Stimulated activated CD4-positive, alpha-beta T cell treated with anti-CD3 and anti-CD28 coated beads, Interleukin-4, amount 100 ng/mL, for 48 hours (primary cell): ENCODE data around the gene VANGL1.

Experiments used
- DNase-seq, 2 donors: peaks; one replicate each; pipeline ENCODE4 v3.0.0-alpha.2; 2020; ENCODE audit warnings: low read depth in 2 of 2

Gene VANGL1

DNA sequence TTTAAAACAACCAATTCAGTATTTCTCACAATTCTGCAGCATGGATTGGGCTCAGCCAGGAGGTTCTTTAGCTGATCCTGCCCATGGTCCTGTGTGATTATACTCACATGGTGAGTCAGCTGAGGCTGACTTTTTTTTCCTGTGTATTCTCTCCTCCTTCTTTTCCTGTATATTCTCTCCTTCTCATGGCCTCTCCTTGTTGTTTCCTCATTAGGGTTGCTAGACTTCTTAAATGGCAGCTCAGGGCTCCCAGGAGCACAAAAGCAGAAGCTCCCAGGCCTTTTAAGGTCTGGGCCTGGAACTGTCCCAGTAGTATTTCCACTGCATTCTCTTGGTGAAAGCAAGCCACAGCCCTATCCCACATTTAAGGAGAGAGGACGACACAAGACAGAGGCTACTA is 26.8 kb downstream of the VANGL1 start:
- no peak for DNase-seq

DNA sequence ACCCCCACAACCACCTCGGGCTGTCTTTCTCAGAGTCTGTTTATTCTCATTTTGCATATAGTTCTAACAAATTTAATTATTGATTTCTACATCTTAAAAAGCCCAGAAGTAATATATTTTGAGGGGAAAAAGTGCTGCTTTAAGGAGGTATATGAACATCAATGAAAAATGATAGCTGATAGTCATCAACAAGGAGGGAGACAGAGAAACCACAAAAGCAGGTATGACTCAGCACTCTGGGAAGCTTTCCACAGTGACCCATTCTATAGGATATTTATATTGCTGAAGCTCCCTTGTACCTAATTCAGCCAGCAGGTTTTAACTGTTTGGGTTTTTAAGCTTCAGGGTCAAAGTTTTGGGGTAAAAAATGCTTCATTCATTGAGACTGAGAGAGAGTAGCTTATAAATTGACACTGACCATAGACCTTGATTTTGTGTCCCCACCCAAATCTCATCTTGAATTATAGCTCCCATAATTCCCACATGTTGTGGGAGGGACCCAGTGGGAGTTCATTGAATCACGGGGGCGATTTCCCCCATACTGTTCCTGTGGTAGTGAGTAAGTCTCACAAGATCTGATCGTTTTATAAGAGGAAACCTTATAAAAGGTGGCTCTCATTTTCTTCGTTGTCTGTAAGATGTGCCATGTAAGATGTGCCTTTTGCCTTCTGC is 27.4 kb downstream of the VANGL1 start:
- no peak for DNase-seq

DNA sequence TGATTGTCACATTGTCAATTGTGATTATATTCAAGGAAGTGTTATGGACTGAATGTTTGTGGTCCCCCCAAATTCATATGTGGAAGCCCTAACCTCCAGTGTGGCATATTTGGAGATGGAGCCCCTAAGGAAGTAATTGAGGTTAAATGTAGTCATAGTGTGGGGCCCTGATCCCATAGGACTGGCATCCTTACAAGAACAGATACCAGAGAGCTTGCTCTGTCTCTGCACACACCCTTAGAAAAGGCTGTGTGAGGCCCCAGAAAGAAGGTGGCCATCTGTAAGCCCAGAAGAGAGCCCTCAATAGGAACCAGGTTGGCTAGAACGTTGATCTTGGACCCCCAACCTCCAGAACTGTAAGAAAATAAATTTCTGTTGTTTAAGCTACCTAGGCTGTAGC is 28.1 kb downstream of the VANGL1 start:
- DNase-seq: no peak

DNA sequence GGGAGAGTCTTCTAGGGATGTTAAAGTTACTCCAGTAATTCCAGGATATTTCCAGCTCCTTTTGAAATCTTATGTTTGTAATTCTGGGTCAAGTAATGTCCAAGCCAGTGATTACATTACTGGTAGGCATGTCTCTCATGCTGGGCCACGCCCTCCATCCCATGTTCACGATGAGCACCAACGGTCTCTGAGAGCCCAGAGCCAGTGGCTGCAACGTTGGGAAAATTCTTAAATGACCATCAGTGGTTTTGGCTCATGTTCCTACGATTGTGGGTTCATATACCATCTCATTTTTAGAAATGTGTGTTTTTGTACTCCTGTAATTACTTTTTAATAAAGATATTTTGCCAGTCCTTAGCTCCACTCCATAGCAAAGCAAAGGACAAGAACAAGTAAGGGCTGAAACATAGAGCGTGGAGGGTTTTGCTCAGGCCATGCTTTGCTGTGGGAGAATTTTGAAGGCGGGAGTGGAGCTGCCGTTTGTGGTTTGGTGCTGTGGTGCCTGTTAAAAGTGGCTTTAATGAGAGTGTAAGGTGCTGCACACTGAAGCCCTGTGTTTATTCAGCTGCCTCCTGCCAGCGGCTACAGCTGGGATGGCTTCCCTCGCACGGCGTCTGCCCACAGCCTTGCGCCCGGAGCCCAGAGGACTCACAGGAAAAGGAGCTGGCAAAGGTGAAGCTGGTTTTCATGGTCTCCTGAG is 28.9 kb downstream of the VANGL1 start:
- DNase-seq: no peak

DNA sequence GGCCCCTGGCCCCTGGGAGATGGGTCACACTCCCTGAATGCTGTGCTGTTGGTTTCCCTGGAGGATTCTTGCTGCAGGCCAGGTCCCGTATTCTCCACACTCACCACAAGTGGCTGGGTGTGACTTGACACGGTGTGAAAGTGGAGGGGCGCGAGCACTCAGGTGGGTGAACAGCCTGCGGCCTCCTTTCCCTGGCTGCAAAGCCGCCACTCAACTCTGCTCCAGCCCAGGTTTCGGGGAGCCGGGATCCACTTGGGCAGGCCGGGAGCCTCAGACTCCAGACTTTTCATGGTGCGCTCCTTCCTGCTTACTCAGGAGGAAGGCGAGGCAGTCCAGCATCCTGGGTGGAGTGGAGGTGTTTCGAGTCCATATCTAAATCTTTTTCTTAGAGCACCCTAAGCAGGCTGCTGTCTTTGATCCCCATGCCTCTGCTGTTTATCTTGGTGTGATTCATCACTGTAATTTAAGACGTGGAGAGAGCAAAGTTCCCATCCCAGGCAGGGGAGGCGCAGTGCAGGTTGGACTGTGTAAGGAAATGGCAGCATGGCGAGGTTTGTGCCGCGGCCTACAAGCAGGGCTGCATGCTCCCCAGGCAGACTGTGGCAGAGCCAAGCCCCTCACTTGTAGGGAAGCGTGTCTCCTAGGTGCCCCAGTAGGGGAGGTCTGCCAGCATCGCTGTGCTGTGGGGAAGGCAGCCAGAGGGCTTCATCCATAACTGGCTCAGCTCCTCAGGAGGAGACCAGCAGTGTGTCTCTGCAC is 29.6 kb downstream of the VANGL1 start:
- no peak for DNase-seq

DNA sequence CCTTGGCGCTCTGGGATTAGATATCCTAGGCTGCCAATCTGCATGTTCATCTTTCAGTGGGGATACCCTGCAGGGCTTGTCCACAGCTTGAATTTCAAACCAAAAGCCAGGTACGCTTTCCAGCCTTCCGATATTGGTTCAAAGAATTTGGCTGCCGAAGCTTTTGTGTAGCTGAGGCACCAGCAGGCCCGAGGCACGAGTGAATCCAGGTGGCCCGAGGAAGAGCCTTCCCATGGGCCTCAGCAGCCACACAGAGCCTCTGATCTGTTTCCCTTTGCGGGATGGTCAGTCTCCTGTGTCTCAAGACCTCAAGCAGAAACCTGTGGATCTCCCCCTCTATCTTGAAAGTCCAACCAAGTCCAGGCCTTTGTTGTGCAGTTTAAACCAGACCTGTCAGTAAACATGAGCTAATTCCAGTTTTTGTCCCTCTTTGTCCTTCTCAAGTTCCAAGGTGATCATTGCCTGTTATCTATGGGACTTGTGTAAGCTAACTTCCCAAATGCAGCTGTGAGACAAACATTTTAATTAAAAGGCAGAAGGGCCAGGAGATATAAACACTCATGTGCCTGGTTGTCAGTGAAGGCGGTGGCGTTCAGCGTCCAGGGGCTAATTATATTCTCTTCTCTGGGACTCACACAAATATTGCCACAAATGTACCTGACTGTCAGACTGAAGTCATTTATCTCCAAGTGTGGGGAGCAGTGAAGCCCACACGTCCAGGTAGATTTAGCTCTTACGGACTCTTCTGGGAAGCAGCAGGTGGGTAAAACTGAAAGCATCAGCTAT is 30.6 kb downstream of the VANGL1 start:
- no peak for DNase-seq

DNA sequence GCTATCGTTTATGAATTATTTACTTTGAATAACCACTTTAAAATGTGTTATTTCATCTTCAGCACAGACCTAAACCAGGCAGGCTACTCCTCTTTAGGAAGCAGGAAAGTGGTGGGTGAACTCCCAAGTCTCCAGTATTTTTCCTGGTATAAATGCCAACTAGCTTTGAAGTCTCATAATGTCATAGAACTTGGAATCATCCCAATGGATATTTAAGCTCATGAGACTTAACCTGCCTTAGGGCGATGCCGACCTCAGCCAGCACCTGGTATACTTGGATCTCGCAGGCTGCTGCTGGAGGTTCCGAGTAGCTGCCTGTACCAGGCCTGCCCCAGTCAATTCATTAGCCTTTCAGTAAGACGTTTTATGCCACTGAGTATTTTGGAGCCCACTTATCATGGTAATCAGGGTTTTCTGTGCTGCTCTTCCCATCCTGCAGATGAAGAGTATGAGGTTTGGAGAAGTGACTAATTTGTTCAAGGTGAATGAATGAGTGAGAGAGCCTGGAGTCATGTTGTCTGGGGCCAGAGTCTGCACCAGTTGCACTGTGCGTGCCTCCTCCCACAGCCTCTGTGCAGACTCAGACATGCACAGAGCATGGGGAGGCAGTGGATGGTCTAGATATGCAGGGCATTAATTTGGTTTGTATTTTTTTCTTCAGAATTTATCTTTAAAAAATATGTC is 34.9 kb downstream of the VANGL1 start:
- DNase-seq: no peak

DNA sequence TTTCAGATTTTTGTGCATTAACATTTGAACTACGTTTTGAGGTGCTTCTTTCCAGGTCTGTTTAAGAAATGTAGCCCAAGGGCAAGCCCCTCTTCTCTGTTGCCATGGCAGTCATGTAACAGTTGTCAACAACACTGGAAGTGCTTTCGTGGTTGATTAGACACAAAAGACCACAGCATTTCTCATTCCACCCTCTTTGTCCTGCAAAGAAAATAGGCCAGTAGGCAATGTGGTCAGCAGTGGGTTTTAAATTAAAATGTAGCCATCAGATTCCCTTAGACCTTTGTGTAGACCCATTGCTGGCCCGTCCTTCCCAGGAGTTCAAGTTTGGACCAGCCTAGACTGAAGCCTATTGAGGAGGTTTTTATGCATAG is 35.4 kb downstream of the VANGL1 start:
- DNase-seq: no peak

DNA sequence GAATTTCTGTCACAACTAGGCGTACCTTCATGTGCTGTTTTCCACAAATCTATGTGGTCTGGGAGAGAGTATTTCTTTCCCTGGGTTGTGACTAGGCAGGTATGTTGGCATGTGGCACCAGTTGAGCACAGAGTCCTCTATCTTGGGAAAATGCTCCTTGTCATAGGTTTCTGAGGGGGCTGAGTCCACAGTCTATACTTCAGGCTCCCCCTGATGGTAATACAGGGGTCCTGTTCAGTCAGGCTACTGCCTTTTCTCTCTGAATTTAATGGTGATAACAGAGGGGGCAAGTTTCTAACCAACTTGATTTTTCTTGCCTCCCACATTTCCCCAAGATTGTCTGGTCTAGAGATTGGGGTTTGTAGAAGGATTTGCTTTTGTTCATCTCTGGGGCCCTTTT is 35.8 kb downstream of the VANGL1 start:
- DNase-seq: no peak

DNA sequence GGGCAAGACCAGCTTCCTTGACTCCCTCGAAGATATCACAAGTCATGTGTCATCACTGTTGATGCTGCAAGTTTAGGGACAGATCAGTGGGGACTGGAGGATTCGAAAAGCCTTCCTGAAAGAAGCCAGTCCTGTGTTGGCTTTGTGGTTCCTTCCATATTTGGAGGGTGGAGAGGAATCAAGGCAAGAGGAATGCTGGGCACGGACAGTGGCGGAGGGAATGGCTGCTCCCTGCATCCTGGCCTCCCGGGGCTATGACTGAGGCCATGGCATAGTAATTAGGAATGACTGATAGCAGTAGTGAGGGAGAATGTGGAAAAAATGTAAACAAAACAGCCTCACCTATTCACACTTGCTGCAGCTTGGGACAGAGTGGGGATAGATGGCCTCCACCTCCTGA is 36.4 kb downstream of the VANGL1 start:
- DNase-seq: no peak

DNA sequence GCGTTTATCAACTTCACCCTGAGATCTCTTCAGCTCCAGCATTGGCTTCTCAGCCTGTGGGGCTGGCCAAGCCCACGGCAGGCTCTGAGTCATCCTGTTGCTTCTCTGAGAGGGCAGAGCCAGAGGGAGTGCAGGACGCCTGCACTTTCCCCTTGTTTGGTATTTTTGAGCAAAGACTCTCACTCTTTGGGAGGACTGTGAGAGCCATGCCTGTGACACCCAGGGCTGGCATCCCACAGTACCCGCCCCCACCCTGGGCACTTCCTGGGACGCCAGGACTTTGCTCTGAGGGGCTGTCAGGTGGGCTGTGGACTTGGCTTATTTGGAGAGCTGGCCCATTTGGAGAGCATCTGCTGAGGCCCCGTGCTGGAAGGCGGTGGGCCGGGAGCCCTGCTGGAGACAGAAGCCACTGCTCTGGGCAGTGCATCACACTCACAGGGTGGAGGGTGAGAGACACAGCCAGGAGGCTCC is 37.4 kb downstream of the VANGL1 start:
- no peak for DNase-seq

DNA sequence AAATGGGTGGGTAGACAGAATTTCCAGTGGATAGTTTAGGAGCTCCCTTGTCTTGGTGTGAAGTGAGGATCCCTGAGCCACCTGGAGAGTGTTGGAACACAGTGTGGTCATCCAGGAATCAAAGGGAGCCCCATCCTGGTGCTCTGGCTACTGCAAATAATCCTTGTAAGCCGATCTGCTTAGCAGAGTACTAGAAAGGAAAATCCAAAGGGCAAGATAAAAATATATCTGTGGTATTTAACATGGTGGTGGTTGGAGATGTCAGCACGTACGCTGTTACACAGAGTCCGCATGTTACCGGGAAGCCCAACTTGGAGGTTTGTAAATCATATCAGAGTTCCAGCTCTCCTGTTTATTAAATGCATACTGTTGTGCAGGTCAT is 39.0 kb downstream of the VANGL1 start:
- DNase-seq: no peak

DNA sequence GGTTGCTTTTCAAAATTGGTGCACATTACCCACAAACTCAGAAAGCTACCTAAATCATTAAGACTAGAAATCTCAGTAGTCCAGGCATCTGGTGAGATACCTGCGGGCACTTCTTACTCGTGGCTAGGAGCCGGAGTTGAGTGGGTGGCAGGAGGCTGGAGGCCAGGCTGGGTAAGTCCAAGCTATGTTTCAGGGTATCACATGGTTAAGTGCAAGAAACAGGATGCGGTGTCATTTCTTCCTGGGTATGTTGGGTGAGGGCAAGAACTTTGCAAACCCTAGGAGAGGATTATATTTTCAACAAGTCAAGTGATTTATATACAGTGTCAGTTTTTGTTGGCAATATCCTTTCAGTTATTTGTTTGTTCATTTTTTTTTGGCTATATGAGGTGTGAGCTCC is 41.0 kb downstream of the VANGL1 start:
- DNase-seq: no peak

DNA sequence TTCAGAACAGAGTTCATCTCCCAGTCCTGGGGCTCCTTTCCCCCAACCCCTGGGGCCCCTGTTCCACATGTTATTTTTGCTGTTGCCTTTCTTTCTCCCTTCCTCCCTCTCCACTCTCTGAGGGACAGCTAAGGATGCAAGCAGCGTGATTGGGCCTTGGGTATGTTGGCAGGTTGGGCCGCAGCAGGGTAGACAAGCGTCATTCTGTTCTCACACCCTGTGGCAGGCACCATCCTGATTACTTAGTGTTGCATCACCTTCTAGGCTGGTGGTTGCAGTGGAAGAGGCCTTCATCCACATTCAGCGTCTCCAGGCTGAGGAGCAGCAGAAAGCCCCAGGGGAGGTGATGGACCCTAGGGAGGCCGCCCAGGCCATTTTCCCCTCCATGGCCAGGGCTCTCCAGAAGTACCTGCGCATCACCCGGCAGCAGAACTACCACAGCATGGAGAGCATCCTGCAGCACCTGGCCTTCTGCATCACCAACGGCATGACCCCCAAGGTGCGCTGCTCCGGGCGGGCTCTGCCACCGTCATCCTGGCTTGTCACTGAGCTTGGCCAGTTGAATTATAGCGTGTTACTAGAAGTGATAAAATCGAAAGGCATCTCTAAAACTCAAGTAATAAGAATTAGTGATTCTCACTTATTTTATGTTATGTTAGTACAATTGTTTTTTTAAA is 43.4 kb downstream of the VANGL1 start:
- DNase-seq: no peak

DNA sequence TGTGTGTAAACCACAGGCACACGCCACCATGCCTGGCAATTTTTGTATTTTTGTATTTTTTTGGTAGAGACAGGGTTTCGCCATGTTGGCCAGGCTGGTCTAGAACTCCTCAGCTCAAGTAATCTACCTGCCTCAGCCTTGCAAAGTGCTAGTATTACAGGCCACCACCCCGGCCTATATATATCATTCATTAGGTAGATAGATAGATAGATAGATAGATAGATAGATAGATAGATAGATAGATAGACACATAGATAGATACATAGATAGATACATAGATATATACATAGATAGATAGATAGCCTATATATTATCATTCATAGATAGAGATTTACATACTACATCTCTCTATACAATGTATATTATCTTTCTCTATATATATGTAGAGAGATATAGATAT is 46.0 kb downstream of the VANGL1 start:
- no peak for DNase-seq

DNA sequence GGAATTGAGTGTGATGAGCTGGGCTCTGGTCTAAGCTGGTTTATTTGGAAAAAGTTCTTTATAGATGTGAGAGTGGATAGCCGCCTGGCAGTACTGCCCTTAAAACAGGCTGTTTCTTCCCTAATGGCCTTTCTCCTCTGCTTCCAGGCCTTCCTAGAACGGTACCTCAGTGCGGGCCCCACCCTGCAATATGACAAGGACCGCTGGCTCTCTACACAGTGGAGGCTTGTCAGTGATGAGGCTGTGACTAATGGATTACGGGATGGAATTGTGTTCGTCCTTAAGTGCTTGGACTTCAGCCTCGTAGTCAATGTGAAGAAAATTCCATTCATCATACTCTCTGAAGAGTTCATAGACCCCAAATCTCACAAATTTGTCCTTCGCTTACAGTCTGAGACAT is 49.2 kb downstream of the VANGL1 start:
- no peak for DNase-seq

DNA sequence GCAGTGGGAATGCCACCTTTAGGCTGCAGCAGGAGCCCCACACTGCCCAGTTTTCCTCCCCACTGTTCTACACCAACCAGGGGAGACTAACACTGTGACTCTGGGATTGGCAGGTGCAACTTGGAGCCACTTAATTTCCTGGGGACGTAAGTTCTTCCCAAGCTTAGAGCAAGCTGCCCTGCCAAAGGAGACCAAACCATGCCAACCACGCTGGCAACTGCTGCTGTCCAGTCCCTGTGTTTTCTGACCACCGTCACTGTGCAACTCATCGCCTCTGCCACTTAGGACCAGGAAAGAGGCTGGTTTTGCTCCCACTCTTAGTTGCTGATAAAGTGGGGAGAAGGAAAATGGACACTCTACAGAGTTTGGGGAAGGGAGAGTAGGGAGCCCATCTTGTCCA is 50.5 kb downstream of the VANGL1 start:
- no peak for DNase-seq

DNA sequence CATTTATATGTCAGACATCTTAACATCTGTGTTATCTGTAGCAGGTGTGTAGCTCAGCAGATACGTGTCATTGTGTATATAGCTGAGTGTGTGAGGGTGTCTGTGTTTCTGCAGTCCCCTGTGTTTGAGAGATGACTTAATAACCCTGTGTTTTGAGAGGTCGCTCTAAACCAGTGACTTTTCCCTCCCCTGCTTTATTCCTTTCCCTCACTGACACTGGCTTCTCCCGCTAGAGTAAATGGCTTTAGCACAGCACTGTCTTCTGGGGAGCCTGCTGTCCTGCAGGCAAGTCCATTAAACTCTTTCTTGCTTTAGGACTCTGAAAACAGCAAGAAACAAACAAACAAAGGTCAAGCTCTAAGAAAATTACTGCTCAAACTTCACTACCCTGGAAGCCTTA is 53.0 kb downstream of the VANGL1 start:
- DNase-seq: no peak

DNA sequence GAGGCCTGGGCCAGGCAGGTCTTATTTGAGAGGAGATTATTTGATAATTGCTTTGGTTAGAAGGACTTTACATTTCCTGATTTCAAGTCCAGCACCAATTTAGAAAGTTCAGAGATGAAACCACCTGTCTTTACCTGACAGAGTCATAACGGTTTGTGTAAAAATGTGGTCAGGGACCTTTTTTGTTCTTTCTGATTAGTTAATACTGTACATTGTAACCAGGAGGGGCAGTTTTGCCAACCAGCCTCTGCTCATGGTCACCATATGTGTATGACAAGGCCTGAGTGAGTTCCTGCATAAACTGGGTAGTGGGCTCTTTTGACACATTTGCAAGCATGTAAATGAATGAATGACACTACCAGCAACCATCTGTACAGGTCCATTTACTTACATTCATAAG is 55.8 kb downstream of the VANGL1 start:
- no peak for DNase-seq

DNA sequence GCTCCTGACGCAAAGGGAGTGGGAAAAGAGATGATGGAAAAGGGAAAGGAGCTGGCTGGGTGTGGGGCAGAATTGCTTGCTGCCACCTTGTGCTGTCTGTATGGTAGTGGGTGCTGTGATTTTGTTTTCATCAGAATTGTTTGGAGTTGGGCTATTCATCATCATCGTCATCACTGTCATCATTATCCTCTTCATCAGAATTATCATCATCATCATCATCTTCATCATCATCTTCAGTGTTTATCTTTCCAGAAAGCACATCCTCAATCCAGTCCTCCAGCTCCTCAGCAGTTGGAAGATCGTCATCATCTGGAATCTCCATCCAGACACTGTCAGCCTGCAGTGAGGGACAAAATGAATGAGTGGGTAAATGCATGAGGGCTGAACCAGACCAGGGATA is 59.3 kb downstream of the VANGL1 start:
- no peak for DNase-seq

DNA sequence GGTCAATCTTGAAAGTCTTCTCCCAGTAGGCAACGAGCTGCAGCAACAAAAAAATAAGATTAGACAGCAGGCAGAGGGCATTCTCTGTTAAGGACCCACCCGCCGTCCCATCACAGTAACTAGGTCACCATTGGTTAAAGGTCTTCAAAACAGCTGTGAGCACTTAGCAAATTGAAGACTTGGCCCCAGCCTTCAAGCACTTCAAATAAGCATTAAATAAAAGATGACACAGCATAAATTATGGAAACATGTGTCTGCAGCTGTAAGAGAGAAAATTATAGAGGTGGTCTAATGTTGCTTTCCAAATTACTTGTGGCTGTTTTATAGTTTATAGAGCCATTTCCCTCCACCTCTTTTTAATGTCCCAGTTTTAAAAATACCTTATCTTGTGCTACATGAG is 61.2 kb downstream of the VANGL1 start:
- no peak for DNase-seq
